ENCODE measurements around the gene NEUROD2.
A peak's percentile ranks its signal among the peaks of the same experiment; 100 is the strongest.

NEUROD2 gene

DNA sequence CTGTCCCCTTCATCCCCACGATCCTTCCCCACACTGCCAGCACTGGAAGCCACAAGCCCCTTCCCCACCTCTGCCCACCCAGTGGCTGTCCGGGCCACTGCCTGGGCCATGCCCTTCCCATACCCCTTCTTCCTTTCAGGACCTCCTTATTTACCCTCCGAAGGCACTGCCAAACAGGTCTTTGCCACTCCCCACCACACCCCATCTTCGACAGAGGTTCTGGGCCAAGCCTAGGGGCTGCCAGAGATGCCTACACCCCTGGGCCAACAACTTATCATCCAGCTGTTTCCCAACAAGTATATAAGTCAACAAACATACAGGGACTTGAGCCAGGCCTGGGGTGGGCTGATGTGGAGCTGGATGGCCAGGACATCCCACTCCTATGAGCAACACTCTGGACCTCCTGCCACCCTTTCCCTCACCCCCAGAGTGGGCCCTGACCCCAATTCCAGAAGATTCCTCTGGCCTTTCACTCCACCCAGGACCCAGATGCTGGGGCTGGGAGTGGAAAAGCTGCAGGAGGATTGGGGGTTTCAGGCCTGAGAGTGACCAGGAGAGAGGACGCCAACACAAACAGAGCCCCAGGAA is 17.6 kb upstream of the NEUROD2 start:
- no peak overlapping the region for H3K4me3 ChIP-seq (ENCODE audit: low read depth, low read length)
- DNase-seq (ENCODE audit: low read depth), result no peak
- TF ChIP-seq, protein P1, sequence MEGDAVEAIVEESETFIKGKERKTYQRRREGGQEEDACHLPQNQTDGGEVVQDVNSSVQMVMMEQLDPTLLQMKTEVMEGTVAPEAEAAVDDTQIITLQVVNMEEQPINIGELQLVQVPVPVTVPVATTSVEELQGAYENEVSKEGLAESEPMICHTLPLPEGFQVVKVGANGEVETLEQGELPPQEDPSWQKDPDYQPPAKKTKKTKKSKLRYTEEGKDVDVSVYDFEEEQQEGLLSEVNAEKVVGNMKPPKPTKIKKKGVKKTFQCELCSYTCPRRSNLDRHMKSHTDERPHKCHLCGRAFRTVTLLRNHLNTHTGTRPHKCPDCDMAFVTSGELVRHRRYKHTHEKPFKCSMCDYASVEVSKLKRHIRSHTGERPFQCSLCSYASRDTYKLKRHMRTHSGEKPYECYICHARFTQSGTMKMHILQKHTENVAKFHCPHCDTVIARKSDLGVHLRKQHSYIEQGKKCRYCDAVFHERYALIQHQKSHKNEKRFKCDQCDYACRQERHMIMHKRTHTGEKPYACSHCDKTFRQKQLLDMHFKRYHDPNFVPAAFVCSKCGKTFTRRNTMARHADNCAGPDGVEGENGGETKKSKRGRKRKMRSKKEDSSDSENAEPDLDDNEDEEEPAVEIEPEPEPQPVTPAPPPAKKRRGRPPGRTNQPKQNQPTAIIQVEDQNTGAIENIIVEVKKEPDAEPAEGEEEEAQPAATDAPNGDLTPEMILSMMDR (conservative IDR thresholded peaks at IDR 0.05; ENCODE audit: low read depth, low read length), result no peak

DNA sequence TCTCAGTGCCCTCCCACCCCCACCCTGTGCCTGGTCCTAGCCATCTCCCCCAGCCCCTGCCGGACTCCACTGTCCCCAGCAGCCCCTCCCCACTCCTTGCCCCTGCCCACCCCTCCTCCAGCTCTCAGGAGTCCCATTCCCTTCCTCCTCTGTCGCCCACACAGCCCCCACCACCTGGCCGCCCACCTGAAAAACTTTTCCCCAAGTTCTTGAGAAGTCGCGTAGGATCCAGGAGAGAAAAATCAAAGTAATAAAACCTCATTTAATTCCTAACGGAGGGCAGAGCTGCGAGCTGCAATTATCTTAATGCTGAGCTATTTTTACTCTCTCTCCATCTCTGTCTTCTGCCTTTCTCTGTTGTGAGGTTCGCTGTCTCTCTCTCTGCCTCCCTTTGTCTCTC is 16.6 kb upstream of the NEUROD2 start:
- TF ChIP-seq, protein P1 (conservative IDR thresholded peaks at IDR 0.05; ENCODE audit: low read depth, low read length), result no peak
- no peak overlapping the region for H3K4me3 ChIP-seq (ENCODE audit: low read depth, low read length)
- DNase-seq (ENCODE audit: low read depth), result no peak

DNA sequence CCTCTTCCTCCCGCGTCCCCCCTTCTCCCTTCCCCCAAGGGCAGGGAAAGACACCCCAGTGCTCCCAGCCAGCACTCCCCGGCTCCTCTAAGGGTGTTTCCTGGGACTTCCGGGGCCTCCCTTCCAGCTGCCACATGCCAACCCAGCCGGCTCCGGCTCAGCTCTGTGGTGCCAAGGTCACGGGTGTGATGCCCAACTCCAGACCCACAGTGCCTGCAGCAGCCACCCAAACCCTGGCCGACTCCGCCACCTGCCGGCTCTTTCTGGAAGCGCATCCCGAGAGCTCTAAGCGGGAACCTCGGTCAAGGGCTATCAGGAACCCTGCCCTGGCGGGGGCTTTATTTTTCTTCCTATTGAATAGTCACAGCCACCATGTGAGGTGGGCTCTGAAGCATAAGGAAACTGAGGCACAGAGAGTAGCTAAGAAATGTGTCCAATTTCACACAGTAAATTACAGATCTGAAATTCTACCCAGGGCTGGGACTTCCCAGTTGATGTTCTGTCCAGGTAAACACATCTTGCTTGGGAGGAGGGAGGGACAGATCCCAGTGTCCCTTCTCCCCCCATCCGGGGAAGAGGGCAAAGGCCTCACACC is 15.7 kb upstream of the NEUROD2 start:
- H3K4me3 ChIP-seq (ENCODE audit: low read depth, low read length), result no peak overlapping the region
- DNase-seq (ENCODE audit: low read depth), result peak; percentile 59
- TF ChIP-seq, protein P1 (conservative IDR thresholded peaks at IDR 0.05; ENCODE audit: low read depth, low read length), result peak; percentile 94

DNA sequence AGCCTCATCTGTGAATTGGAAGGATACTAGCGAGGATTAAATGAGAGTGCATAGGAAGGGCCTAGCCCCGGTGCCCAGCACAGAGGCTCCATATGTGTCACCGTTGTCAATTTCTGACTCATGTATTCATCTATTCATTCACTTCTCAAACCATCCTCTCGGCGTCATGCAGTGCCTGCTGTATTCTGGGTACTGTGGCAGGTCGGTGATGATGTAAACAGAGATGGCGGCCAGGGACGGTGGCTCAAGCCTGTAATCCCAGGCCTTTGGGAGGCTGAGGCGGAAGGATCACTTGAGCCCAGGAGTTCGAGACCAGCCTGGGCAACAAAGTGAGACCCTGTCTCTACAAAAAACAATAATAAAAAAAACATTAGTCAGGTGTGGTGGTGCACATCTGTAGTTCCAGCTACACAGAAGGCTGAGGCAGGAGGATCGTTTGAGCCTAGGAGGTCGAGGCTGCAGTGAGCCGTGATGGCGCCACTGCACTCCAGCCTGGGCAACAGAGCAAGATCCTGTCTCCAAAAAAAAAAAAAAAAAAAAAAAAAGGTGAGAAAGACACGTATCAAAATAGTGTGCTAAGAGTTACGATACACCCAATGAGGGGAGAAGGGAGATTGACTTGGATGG is 14.8 kb upstream of the NEUROD2 start:
- TF ChIP-seq, protein P1 (conservative IDR thresholded peaks at IDR 0.05; ENCODE audit: low read depth, low read length), result no peak
- no peak overlapping the region for H3K4me3 ChIP-seq (ENCODE audit: low read depth, low read length)
- DNase-seq (ENCODE audit: low read depth), result no peak

DNA sequence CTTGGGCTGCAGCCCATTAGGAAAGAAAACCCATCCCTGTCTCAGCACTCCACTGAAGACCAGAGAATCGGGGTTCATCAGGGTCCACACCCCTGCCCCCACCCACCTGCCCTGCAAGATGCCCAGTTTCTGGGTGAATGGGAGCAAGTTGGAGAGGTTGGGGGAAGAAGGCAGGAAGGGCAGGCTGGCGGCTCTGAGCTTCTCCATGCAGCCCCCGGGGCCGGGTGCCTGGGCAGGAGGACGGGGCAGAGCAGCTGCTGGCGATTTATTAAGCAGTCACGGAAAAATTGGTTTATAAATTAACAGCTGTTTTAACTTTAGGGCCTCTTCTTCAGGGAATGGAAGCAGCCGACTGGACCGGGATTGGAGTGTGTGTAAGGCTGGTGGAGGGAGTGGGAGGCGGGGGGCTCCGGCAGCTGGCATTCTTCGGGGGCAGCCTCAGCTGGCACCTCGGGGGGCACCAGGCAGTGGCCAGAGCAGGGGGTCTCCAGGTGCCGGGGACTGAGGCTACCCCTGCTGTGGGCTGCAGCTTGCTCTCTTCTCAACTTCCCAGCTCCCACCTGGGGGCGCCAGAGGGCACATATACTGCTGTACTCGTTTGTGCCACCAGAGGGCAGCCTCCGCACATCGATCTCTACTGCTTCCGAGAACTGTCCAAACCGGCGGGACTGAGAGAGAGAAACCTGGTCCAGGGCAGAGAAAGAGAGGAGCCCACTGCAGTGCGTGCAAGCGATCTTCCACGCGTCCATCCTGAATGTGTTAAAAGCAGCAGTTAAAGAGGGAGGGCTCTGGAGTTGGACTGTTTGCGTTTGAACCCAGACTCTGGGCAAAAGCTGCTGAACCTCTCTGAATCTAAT is 14.0 kb upstream of the NEUROD2 start:
- TF ChIP-seq, protein P1 (conservative IDR thresholded peaks at IDR 0.05; ENCODE audit: low read depth, low read length), result peak; percentile 100
- H3K4me3 ChIP-seq (ENCODE audit: low read depth, low read length), result no peak overlapping the region
- peak; percentile 85 for DNase-seq (ENCODE audit: low read depth)

DNA sequence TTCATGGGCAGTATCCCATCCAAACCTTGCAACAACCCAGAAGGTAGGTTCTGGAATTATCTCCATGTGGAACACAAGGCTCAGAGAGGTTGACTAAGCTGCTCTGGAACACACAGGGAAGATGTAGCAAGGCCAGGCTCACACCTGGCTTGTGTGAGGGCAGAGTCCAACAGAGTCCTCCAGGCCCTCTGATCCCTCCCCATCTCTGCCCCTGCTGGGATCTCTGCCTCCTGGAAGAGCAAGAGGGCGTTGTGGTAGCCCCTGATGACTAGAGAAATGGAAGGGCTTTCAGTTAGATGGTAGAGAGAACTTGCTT is 12.0 kb upstream of the NEUROD2 start:
- TF ChIP-seq, protein P1 (conservative IDR thresholded peaks at IDR 0.05; ENCODE audit: low read depth, low read length), result no peak
- no peak for DNase-seq (ENCODE audit: low read depth)
- no peak overlapping the region for H3K4me3 ChIP-seq (ENCODE audit: low read depth, low read length)

Measured in choroid plexus epithelial cell (primary cell).